Measurements from ENCODE around the gene HCK.

HCK gene

GRCh38 chr20:32132911-32133549 lies 81.0 kb downstream of the HCK start:
- DNase-seq: no peak

GRCh38 chr20:32134026-32134425 lies 82.0 kb downstream of the HCK start:
- no peak for DNase-seq

GRCh38 chr20:32135983-32136515 lies 84.0 kb downstream of the HCK start:
- DNase-seq: no peak

GRCh38 chr20:32138921-32139320 lies 86.9 kb downstream of the HCK start:
- no peak for DNase-seq

- no peak for DNase-seq
Observed at GRCh38 chr20:32139947-32140346, 87.9 kb downstream of the HCK start.

- no peak for DNase-seq
Observed at GRCh38 chr20:32140603-32141002, 88.6 kb downstream of the HCK start.

GRCh38 chr20:32141465-32141980 lies 89.5 kb downstream of the HCK start:
- DNase-seq: no peak

GRCh38 chr20:32142088-32142487 lies 90.0 kb downstream of the HCK start:
- no peak for DNase-seq

- no peak for DNase-seq
Observed at GRCh38 chr20:32142991-32143390, 90.9 kb downstream of the HCK start.

GRCh38 chr20:32144898-32145662 lies 93.0 kb downstream of the HCK start:
- DNase-seq: no peak

GRCh38 chr20:32149566-32150170 lies 97.6 kb downstream of the HCK start:
- no peak for DNase-seq

- DNase-seq: no peak
Observed at GRCh38 chr20:32150291-32150848, 98.3 kb downstream of the HCK start.
